ENCODE data around the gene MTERF1.

MTERF1 gene

GRCh38 chr7:91864070-91864469 is 16.4 kb downstream of the MTERF1 start:
- DNase-seq: no peak
- H3K36me3 ChIP-seq (ENCODE audit: control insufficient read depth, insufficient read depth, low read length): no peaks in the 10 kb centered on the region

GRCh38 chr7:91852263-91852741 is 28.2 kb downstream of the MTERF1 start:
- no peaks in the 10 kb centered on the region for H3K4me1 ChIP-seq (ENCODE audit: control insufficient read depth, insufficient read depth, low read length, poor library complexity, severe bottlenecking)
- no peaks in the 10 kb centered on the region for H3K9me3 ChIP-seq (ENCODE audit: control insufficient read depth, low read length)
- H3K36me3 ChIP-seq (ENCODE audit: control insufficient read depth, insufficient read depth, low read length): no peaks in the 10 kb centered on the region
- no peak overlapping the region for H3K27ac ChIP-seq (ENCODE audit: insufficient read depth, low read length, poor library complexity, severe bottlenecking)
- no peaks in the 10 kb centered on the region for H3K27me3 ChIP-seq (replicated peaks; ENCODE audit: control insufficient read depth, insufficient read depth, low read length, poor library complexity, severe bottlenecking)
- no peak overlapping the region for H3K4me3 ChIP-seq (ENCODE audit: insufficient read depth, low read depth, low read length, poor library complexity, severe bottlenecking)
- no peak for DNase-seq

More at GRCh38 chr7:91864070-91864469, 16.4 kb downstream of the MTERF1 start:
- Histone ChIP-seq H3K9me3 (ENCODE audit: control insufficient read depth, low read length) (no peaks in the 10 kb centered on the region), H3K27ac (ENCODE audit: insufficient read depth, low read length, poor library complexity, severe bottlenecking) (no peak overlapping the region), H3K27me3 (replicated peaks; ENCODE audit: control insufficient read depth, insufficient read depth, low read length, poor library complexity, severe bottlenecking) (no peaks in the 10 kb centered on the region), H3K4me3 (ENCODE audit: insufficient read depth, low read depth, low read length, poor library complexity, severe bottlenecking) (no peak overlapping the region), H3K4me1 (ENCODE audit: control insufficient read depth, insufficient read depth, low read length, poor library complexity, severe bottlenecking) (no peaks in the 10 kb centered on the region)

- DNase-seq: no peak
- H3K36me3 ChIP-seq (ENCODE audit: control insufficient read depth, insufficient read depth, low read length): no peaks in the 10 kb centered on the region
- no peaks in the 10 kb centered on the region for H3K4me1 ChIP-seq (ENCODE audit: control insufficient read depth, insufficient read depth, low read length, poor library complexity, severe bottlenecking)
- no peaks in the 10 kb centered on the region for H3K9me3 ChIP-seq (ENCODE audit: control insufficient read depth, low read length)
- no peak overlapping the region for H3K27ac ChIP-seq (ENCODE audit: insufficient read depth, low read length, poor library complexity, severe bottlenecking)
- no peaks in the 10 kb centered on the region for H3K27me3 ChIP-seq (replicated peaks; ENCODE audit: control insufficient read depth, insufficient read depth, low read length, poor library complexity, severe bottlenecking)
- no peak overlapping the region for H3K4me3 ChIP-seq (ENCODE audit: insufficient read depth, low read depth, low read length, poor library complexity, severe bottlenecking)
Measured at GRCh38 chr7:91850455-91850854, 30.0 kb downstream of the MTERF1 start.

- Histone ChIP-seq H3K27ac (ENCODE audit: insufficient read depth, low read length, poor library complexity, severe bottlenecking) (no peak overlapping the region), H3K36me3 (ENCODE audit: control insufficient read depth, insufficient read depth, low read length) (no peaks in the 10 kb centered on the region), H3K27me3 (replicated peaks; ENCODE audit: control insufficient read depth, insufficient read depth, low read length, poor library complexity, severe bottlenecking) (no peaks in the 10 kb centered on the region), H3K9me3 (ENCODE audit: control insufficient read depth, low read length) (no peaks in the 10 kb centered on the region), H3K4me1 (ENCODE audit: control insufficient read depth, insufficient read depth, low read length, poor library complexity, severe bottlenecking) (no peaks in the 10 kb centered on the region), H3K4me3 (ENCODE audit: insufficient read depth, low read depth, low read length, poor library complexity, severe bottlenecking) (no peak overlapping the region)
- DNase-seq: no peak
Measured at GRCh38 chr7:91847876-91848588, 32.5 kb downstream of the MTERF1 start.

GRCh38 chr7:91847231-91847630 is 33.3 kb downstream of the MTERF1 start:
- Histone ChIP-seq H3K4me1 (ENCODE audit: control insufficient read depth, insufficient read depth, low read length, poor library complexity, severe bottlenecking) (no peaks in the 10 kb centered on the region), H3K27ac (ENCODE audit: insufficient read depth, low read length, poor library complexity, severe bottlenecking) (no peak overlapping the region), H3K36me3 (ENCODE audit: control insufficient read depth, insufficient read depth, low read length) (no peaks in the 10 kb centered on the region), H3K27me3 (replicated peaks; ENCODE audit: control insufficient read depth, insufficient read depth, low read length, poor library complexity, severe bottlenecking) (no peaks in the 10 kb centered on the region), H3K4me3 (ENCODE audit: insufficient read depth, low read depth, low read length, poor library complexity, severe bottlenecking) (no peak overlapping the region), H3K9me3 (ENCODE audit: control insufficient read depth, low read length) (no peaks in the 10 kb centered on the region)
- no peak for DNase-seq

- no peak overlapping the region for H3K4me3 ChIP-seq (ENCODE audit: insufficient read depth, low read depth, low read length, poor library complexity, severe bottlenecking)
- H3K36me3 ChIP-seq (ENCODE audit: control insufficient read depth, insufficient read depth, low read length): no peaks in the 10 kb centered on the region
- no peak for DNase-seq
- H3K9me3 ChIP-seq (ENCODE audit: control insufficient read depth, low read length): no peaks in the 10 kb centered on the region
- H3K4me1 ChIP-seq (ENCODE audit: control insufficient read depth, insufficient read depth, low read length, poor library complexity, severe bottlenecking): no peaks in the 10 kb centered on the region
- H3K27me3 ChIP-seq (replicated peaks; ENCODE audit: control insufficient read depth, insufficient read depth, low read length, poor library complexity, severe bottlenecking): no peaks in the 10 kb centered on the region
- no peak overlapping the region for H3K27ac ChIP-seq (ENCODE audit: insufficient read depth, low read length, poor library complexity, severe bottlenecking)
Measured at GRCh38 chr7:91846436-91846835, 34.1 kb downstream of the MTERF1 start.

- Histone ChIP-seq H3K27me3 (replicated peaks; ENCODE audit: control insufficient read depth, insufficient read depth, low read length, poor library complexity, severe bottlenecking) (no peaks in the 10 kb centered on the region), H3K9me3 (ENCODE audit: control insufficient read depth, low read length) (no peaks in the 10 kb centered on the region), H3K4me3 (ENCODE audit: insufficient read depth, low read depth, low read length, poor library complexity, severe bottlenecking) (no peak overlapping the region), H3K36me3 (ENCODE audit: control insufficient read depth, insufficient read depth, low read length) (no peaks in the 10 kb centered on the region), H3K4me1 (ENCODE audit: control insufficient read depth, insufficient read depth, low read length, poor library complexity, severe bottlenecking) (no peaks in the 10 kb centered on the region), H3K27ac (ENCODE audit: insufficient read depth, low read length, poor library complexity, severe bottlenecking) (no peak overlapping the region)
- DNase-seq: no peak
Measured at GRCh38 chr7:91843831-91844230, 36.7 kb downstream of the MTERF1 start.

GRCh38 chr7:91838439-91838838 is 42.1 kb downstream of the MTERF1 start:
- DNase-seq: no peak
- no peaks in the 10 kb centered on the region for H3K9me3 ChIP-seq (ENCODE audit: control insufficient read depth, low read length)
- no peaks in the 10 kb centered on the region for H3K4me1 ChIP-seq (ENCODE audit: control insufficient read depth, insufficient read depth, low read length, poor library complexity, severe bottlenecking)
- H3K36me3 ChIP-seq (ENCODE audit: control insufficient read depth, insufficient read depth, low read length): no peaks in the 10 kb centered on the region
- no peaks in the 10 kb centered on the region for H3K27me3 ChIP-seq (replicated peaks; ENCODE audit: control insufficient read depth, insufficient read depth, low read length, poor library complexity, severe bottlenecking)
- H3K27ac ChIP-seq (ENCODE audit: insufficient read depth, low read length, poor library complexity, severe bottlenecking): no peak overlapping the region
- no peak overlapping the region for H3K4me3 ChIP-seq (ENCODE audit: insufficient read depth, low read depth, low read length, poor library complexity, severe bottlenecking)

GRCh38 chr7:91837397-91838070 is 43.0 kb downstream of the MTERF1 start:
- no peak for DNase-seq
- Histone ChIP-seq H3K4me1 (ENCODE audit: control insufficient read depth, insufficient read depth, low read length, poor library complexity, severe bottlenecking) (no peaks in the 10 kb centered on the region), H3K4me3 (ENCODE audit: insufficient read depth, low read depth, low read length, poor library complexity, severe bottlenecking) (no peak overlapping the region)

GRCh38 chr7:91835826-91836368 is 44.6 kb downstream of the MTERF1 start:
- Histone ChIP-seq H3K9me3 (ENCODE audit: control insufficient read depth, low read length) (no peaks in the 10 kb centered on the region), H3K4me1 (ENCODE audit: control insufficient read depth, insufficient read depth, low read length, poor library complexity, severe bottlenecking) (no peaks in the 10 kb centered on the region), H3K36me3 (ENCODE audit: control insufficient read depth, insufficient read depth, low read length) (no peaks in the 10 kb centered on the region), H3K27ac (ENCODE audit: insufficient read depth, low read length, poor library complexity, severe bottlenecking) (no peak overlapping the region), H3K4me3 (ENCODE audit: insufficient read depth, low read depth, low read length, poor library complexity, severe bottlenecking) (no peak overlapping the region), H3K27me3 (replicated peaks; ENCODE audit: control insufficient read depth, insufficient read depth, low read length, poor library complexity, severe bottlenecking) (no peaks in the 10 kb centered on the region)
- no peak for DNase-seq

More at GRCh38 chr7:91837397-91838070, 43.0 kb downstream of the MTERF1 start:
- Histone ChIP-seq H3K9me3 (ENCODE audit: control insufficient read depth, low read length) (no peaks in the 10 kb centered on the region), H3K36me3 (ENCODE audit: control insufficient read depth, insufficient read depth, low read length) (no peaks in the 10 kb centered on the region), H3K27me3 (replicated peaks; ENCODE audit: control insufficient read depth, insufficient read depth, low read length, poor library complexity, severe bottlenecking) (no peaks in the 10 kb centered on the region), H3K27ac (ENCODE audit: insufficient read depth, low read length, poor library complexity, severe bottlenecking) (no peak overlapping the region)
